ENCODE results near the gene GREB1.

Gene GREB1

DNA sequence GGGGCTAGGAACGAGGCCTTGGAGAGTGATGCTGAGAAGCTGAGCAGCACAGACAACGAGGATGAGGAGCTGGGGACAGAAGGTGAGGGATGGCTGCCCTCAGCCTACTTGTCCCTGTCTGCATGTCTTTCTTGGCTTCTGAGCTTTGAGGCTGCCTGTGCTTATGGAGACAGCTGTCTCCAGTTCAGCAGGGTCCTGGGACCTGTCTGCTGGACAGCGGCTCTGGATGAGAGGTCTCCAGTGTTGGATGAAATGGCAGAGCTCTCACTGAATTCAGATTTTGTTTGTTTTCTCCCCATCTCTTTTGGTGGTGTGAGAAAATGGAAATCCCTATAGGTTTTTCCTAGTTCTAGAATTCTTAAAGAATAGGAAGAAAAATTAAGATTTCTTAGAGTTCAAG is 81.4 kb downstream of the GREB1 start:
- DNase-seq = no peak

DNA sequence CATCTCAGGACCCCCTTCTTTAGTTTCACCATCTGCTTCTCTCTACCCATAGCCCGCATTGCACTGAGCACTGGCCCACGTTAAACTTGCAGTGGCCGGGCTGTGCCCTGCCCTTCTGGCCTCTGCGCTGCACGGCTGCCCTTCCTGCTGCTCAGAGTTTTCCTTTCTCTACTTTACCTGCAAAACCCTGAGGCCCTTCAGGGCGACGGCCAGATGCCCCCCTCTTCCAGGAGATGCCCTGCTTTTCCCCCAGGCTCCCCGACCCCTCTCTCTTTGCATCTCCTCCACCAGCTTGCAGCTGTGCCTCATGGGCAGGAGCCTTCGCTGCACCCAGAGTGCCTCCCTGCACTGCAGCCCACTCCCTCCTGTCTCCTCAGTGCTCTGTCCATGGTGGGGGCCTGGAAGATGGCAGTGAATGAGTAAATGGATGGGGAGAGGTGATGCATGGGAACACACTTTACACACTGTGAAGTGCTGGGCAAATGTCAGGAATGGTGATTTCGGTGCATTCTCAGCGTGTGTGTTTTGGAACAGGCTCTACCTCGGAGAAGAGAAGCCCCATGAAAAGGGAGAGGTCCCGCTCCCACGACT is 82.3 kb downstream of the GREB1 start:
- no peak for DNase-seq

DNA sequence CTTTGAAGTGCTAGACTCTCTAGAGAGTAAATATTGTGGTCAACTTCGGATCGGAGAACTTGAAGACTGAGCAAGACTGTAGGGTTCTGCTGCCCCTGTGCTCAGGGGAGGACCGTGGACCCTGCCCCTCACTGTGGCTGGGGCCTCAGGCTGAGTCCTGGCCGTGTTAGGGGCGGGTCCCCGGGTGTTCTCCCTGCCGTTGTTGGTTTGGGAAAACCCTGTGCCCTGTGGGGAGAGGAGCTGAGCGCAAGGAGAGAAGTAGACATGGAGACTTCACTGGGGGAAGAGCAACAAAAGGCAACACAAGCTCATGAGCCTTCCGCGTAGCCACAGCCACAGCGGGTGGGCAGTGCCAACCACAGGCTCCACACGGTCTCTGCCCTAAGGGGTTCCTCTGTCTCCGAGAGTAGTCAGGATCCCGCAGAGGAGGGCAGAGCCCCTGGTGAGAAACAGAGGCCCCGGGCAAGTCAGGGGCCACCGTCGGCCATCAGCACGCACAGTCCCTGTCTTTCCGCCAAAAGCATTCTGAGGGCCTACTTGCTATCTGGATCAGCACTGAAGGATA is 83.1 kb downstream of the GREB1 start:
- DNase-seq = no peak

DNA sequence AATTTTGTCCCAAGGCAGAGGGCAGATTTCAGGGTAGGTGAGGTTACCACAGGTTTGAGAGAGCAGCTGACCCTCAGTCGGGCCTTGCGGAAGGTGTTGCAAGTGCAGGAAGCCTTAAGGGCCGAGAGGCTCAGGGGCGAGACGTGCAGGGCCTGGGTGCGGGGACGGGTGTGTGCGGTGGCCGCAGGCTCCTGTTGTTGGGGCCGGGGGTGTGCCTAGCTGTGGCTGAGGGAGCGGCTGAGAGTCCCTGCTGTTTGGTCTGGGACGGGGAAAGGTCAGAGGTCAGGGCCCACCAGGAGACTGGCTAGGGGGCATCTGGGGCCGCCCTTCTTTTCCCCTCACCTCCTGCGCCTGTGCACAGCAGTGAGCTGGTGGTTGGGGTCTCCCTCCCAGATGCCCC is 83.7 kb downstream of the GREB1 start:
- no peak for DNase-seq

DNA sequence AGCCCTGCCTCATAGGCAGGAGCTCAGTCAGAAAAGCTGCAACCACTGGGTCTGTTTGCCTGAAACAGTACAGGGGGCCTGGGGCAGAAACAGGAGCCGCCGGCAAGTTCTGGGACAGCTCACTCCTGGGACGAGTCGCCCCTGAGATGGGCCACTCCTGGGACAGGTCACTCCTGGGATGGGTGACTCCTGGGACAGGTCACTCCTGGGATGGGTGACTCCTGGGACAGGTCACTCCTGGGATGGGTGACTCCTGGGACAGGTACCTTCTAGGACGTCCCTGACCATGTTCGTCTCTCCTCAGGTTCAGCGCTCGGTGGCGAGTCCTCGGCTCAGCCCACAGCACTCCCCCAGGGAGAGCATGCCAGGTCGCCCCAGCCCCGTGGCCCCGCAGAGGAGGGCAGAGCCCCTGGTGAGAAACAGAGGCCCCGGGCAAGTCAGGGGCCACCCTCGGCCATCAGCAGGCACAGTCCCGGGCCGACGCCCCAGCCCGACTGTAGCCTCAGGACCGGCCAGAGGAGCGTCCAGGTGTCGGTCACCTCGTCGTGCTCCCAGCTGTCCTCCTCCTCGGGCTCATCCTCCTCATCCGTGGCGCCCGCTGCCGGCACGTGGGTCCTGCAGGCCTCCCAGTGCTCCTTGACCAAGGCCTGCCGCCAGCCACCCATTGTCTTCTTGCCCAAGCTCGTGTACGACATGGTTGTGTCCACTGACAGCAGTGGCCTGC is 84.3 kb downstream of the GREB1 start:
- DNase-seq = no peak

DNA sequence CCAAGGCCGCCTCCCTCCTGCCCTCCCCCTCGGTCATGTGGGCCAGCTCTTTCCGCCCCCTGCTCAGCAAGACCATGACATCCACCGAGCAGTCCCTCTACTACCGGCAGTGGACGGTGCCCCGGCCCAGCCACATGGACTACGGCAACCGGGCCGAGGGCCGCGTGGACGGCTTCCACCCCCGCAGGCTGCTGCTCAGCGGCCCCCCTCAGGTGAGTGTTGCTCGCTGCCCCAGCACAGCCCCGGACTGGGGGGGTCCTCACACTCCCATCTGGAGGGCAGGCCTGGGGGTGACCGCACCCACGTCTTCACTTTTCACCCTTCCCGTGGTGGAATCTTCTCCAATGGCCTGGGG is 84.8 kb downstream of the GREB1 start:
- DNase-seq = no peak

DNA sequence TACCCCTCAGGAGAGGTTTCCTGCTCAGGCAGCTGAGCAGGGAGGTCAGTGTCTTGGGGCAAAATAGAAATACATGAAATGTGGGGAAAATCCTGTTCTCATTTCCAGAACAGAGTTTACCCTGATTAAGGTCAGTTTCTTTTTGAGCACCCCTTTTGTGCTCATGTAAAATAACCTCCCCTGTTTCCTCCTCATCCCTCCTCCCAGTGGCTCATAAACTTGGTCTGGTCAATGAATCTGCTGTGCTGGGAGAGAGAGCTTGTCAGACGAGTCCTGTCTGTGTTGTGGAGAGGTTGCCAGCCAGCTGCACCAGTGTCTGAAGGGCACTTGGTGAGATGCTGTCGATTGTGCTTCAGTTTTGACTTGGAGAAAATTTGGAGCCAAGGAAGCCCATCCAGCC is 87.6 kb downstream of the GREB1 start:
- no peak for DNase-seq

DNA sequence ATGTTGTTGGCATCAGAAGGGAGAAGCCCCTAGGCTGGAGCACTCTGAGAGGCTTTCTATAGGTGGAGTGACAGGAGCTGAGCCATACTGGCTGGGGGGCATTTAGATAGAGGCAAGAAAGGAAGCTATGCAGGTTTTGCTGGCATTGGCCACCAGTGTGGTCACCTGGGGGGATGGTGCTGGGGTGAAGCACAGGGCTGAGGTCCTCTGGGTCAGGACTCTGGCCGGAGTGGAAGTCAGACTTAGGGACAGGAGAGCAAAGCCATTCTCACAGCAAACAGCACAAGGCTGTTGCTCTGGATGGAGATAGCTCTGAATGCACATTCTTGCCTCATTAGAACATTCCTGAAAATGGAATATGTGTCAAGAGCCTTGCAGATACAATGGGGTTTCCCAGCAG is 88.8 kb downstream of the GREB1 start:
- DNase-seq = no peak

DNA sequence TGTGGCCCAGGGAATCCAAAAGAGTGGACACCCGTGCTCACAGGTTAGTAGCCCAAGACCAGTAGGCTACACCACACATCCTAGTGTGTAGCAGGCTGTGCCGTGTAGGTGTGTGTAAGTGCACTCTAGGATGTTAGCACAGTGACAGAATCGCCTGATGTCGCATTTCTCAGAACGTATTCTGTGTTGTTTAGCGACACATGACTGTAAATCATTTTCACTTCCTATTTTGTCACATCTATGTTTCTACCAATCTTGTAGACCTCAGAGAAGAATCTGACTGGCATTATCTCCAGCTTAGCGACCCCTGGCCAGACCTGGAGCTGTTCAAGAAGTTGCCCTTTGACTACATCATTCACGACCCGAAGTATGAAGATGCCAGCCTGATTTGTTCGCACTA is 91.0 kb downstream of the GREB1 start:
- DNase-seq = no peak

DNA sequence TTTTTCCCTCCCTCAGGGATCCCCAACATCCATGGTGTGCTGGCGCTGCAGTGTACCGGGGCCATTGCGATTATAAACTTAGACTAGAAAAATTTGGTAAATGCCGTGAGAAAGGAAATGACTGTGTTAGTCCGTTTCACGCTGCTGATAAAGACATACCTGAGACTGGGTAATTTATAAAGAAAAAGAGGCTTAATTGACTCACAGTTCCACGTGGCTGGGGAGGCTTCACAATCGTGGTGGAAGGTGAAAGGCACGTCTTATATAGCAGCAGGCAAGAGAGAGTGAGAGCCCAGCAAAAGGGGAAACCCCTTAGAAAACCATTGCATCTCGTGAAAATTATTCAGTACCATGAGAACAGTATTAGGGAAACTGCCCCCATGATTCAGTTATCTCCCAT is 91.8 kb downstream of the GREB1 start:
- DNase-seq = no peak

DNA sequence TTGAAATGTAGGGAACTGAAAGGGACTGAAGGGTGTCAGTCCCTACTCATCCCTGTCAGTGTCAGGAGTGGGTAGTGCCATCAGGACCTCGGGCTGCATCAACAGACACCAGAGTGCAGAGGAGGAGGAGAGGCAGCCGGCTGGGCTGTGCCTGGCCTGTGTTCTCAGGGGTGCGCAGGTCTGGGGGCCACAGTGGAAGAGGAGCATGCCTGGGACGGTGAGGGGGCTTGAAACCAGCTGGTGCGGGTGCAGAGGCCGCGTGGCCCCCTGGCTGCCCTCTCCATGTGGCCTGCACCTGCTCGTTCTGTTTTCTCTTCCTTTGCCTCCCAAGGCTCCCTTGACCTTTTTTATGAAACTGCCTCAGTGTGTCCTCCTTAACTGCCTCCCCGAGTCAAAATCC is 94.8 kb downstream of the GREB1 start:
- DNase-seq = no peak

DNA sequence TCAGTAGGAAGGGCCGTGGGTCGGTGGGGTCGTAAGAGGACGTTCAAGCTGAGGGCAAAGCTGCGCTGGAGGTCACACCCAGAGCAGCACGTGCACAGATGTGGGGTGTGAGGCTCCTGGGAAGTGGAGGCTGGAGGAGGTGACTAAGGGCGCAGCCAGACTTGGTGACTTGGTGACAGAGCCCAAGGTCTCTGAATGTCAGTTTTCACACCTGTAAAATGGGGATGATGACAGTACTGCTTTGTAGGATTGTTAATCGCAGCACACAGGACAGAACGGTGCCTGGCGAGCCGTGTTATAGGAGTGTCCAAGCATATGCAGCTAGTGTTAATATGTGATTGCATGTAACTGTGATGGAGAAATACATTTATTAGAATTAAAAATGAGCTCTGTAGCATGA is 95.4 kb downstream of the GREB1 start:
- no peak for DNase-seq

DNA sequence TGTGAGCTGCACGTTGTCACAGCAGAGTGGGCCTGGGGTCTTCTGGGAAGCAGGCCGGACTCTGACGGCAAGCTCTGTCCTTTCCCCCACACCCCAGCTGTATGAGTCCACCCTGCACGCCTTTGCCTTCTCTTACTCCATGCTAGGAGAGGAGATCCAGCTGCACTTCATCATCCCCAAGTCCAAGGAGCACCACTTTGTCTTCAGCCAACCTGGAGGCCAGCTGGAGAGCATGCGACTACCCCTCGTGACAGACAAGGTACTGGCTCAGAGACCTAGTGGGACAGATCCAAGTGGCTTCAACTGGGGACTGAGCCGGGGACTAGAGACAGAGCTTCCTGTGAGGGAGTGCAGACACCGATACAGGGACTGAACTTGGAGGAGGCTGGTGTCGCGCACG is 96.0 kb downstream of the GREB1 start:
- DNase-seq = no peak

DNA sequence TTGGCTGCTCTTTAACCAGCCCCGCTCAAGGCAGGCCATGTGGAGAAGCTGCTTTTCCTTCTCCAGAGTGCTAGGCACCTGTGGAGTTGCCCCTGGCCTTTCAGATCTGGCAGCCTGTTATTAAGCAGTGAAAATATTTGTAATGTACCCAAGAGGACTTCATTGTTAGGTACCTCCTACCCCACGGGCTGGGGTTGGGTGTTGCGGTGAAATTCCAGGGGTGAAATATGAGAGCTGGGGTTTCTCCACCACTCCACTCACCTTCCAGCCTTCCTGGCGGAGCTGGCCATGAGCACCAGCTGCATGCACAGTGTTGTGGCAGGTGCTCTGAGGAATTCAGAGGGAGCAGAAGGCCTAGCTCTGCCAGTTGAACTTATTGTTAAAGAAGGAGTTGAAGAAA is 97.0 kb downstream of the GREB1 start:
- no peak for DNase-seq

DNA sequence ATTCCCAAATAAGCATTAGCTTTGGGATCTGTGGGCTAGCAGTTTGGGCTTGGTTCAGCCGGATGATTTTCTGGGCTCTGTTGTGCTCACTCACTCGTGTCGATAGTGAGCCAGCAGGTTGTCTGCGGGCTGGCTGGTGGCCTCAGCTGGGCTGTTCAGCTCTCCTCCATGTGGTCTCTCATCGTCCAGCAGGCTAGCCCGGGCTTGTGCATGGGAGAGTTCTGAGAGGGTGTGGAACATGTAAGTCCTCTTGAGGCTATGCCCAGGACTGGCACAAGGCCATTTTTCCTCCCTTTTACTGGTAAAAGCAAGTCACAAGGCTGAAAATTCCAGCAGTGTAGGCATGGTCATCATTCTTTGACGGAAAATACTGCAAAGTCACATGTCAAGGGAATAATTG is 97.6 kb downstream of the GREB1 start:
- DNase-seq = no peak

DNA sequence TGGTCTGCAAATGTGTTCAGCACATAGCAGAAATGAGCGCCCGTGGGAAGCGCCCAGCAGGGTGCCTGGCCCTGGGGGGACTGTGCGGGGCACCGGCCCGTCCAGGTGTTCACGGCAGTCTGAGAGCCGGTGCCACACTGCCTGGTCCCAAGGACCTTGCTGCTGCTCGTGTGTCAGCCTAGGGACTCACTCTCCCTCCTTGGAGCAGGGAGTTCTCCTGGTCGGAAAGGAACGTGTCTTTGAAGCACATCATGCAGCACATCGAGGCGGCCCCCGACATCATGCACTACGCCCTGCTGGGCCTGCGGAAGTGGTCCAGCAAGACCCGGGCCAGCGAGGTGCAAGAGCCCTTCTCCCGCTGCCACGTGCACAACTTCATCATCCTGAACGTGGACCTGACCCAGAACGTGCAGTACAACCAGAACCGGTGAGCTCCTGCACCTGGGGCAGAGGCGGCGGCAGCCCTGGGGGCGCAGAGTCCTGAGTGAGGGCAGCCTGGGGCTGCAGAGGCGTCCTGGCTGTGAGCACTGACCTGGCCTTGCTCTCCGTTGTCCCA is 100.2 kb downstream of the GREB1 start:
- no peak for DNase-seq

DNA sequence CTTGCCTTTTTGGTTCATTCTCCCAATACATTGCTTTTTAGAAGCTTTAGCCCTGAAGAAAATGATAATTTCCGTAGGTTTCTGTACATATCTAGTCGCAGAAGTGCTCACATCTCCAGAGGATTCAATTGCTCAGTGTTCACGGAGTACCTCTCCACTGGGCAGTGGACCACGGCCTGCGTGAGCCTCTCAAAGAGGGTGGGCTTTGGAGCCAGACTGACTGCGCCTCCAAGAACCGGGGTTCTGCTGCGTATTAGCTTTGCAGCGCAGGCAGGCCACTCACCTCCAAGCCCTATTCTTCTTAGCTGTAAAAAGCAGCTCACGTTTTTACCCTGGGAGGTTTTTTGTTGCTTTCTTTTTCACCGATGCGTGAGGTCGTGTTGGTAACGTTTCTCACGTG is 100.7 kb downstream of the GREB1 start:
- no peak for DNase-seq

DNA sequence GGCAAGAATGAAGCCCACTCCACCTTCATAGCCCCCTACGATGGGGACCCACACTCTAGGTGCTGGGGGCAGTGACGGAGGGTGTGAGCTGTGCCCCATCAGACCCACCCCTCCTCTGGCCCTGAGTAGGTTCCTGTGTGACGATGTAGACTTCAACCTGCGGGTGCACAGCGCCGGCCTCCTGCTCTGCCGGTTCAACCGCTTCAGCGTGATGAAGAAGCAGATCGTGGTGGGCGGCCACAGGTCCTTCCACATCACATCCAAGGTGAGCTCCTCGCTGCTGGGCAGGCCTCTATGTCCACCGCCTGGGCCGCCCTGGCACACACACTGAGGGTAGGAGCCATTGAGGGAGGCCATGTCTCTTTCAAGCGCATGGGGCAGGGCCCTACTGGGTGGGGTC is 101.3 kb downstream of the GREB1 start:
- no peak for DNase-seq

DNA sequence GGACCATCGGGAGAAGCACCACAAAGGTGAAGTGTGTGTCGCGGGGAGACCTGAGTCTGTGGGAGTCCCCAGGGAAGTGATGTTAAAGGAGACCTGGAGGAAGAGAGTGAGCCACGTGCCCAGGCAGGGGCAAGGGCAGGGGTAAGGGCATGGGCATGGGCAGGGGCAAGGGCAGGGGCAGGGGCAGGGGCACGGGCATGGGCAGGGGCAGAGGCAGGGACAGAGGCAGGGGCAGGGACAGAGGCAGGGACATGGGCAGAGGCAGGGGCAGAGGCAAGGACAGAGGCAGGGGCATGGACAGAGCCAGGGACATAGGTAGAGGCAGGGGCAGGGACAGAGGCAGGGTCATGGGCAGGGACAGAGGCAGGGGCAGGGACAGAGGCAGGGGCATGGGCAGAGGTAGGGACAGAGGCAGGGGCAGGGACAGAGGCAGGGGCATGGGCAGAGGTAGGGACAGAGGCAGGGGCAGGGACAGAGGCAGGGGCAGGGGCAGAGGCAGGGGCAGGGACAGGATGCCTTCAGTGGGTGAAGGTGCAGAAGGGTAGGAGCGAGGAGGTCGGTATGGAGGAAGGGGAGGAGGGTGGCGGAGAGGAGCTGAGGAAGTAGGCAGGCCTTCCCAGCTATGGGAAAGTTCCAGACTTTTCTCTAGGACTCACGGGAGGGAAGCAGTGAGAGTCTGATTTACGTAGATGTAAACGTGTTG is 102.9 kb downstream of the GREB1 start:
- DNase-seq = no peak

DNA sequence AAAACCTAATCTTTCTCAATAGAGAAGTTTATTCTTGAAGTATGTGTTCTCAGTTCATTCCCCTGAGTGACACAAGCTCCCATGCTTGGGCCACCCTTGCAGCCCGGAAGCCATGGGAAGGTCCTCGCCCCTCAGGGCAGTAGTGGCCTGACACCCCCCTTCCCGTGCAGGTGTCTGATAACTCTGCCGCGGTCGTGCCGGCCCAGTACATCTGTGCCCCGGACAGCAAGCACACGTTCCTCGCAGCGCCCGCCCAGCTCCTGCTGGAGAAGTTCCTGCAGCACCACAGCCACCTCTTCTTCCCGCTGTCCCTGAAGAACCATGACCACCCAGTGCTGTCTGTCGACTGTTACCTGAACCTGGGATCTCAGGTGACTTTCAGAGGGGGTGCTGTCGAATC is 103.7 kb downstream of the GREB1 start:
- no peak for DNase-seq

DNA sequence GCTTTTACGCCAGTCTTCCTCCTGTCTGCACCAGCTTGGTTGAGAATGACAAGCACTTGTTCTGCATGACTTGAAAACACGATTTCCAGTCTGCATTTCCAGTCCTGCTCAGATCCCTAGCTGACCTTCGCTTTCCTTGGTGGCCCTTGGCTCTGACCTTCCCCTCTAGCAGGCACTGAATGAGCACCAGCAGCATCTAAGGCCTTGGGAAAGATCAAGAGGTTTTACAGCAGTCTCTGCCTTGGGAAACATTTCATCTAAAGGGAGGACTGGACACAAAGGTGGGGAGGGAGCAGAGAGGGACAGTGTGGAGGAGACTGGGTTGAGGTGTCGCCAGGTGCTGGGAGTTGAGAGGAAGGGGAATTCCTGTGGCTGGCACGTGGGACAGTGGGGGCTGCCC is 105.7 kb downstream of the GREB1 start:
- no peak for DNase-seq

DNA sequence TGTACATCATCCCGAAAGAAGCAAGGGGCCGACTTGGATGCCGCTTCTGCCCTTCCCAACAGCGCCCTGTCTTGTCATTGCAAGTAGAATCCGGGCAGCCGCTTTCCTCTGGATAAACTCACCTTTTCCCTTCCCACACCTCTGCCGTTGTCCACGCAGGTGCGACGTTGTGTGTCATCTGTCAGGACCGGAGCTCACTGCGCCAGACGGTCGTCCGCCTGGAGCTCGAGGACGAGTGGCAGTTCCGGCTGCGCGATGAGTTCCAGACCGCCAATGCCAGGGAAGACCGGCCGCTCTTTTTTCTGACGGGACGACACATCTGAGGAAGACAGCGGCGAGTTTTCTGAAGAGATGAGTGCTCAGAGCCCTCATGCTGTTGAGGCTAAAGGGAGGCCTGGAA is 106.3 kb downstream of the GREB1 start:
- no peak for DNase-seq

DNA sequence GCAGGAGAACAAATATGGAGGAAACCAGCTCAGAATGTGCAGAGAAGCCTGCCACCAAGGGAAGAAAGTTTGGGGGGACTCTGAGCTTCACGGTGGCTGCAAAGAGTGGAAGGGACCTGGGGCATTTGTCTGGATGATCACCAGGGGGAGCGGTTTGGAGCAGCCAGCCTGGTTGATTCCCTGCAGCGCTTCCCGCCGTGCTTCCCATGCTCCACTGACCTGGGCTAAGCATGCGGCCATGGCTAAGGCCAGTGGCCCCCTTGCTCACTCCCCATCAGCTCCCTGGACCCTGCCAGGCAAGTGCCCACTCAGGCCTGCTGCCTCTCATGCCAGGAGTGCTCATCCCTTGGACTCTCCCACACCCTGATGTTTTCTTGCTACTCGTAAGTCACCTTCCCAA is 109.1 kb downstream of the GREB1 start:
- DNase-seq = no peak

DNA sequence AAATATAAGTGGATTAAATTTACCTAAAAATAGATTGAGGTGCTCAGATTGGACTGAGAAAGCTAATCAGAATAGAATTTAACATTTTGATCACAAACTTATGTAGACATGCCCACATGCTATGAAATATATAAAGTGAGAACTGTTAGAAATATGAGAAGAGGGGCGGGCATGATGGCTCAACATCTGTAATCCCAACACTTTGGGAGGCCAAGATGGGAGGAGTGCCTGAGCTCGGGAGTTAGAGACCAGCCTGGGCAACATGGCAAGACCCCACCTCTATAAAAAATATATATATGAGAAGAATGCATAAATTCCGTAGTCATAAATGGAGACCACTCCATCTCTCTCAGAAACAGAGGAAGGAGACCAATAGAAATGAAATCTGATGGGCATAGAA is 110.4 kb downstream of the GREB1 start:
- DNase-seq = no peak

Data from NCI-H446 (cell line).